Rectal smooth muscle tissue (tissue), 1 donor: Measurements from ENCODE around the gene PRRG3.

Experiments used
- H3K27ac ChIP-seq: one replicate; pipeline ENCODE4 v1.7.0; 2013; ENCODE audit warnings: low read depth, low read length, inconsistent platforms
- H3K27me3 ChIP-seq: one replicate; pipeline ENCODE4 v1.7.0; 2013; ENCODE audit warnings: low read length; ENCODE audit not compliant: control insufficient read depth, insufficient read depth
- H3K36me3 ChIP-seq: one replicate; pipeline ENCODE4 v1.7.0; 2013; ENCODE audit warnings: low read length; ENCODE audit not compliant: control insufficient read depth, insufficient read depth
- H3K4me1 ChIP-seq: one replicate; pipeline ENCODE4 v1.7.0; 2013; ENCODE audit warnings: low read length; ENCODE audit not compliant: control insufficient read depth, insufficient read depth
- H3K4me3 ChIP-seq: one replicate; pipeline ENCODE4 v1.7.0; 2013; ENCODE audit warnings: low read length
- H3K9ac ChIP-seq: one replicate; pipeline ENCODE4 v1.7.0; 2013; ENCODE audit warnings: low read length

The PRRG3 gene

DNA sequence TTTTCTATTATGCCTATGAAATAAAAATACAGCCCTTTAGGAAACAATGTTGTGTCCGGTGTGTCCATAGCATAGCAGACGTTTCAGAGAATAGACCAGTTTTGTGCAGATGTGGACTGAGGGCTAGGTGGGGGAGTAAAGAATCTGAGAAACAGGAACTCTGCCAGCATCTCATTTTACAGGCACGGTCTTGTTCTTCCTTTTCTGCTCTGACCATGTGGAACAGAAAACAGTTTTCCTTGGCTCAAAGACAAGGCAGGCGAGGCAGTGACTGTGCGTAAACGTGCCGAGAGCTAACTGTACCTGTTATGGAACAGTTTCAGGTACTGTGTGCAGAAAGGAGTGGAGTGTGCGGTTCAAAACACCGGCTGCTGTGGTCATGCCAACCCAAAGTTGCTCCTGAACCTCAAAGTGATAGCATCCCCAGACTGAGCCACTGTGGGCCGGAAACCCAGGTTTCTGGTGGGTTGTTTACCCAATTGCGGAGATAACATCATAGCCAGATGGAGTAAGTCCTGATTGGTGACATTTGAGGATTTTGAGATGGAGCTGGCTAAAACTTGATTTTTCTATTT is 59.5 kb downstream of the PRRG3 start:
- Histone ChIP-seq H3K27ac (no peak overlapping the region), H3K4me1 (no peaks in the 10 kb centered on the region), H3K27me3 (peaks cover 9% of the 10 kb centered on the region), H3K4me3 (no peak overlapping the region), H3K36me3 (no peaks in the 10 kb centered on the region), H3K9ac (no peak overlapping the region)
